GM10266 (cell line): Measurements from ENCODE around the gene MINDY1.

ENCODE experiments used
- DNase-seq: peaks from one replicate; pipeline ENCODE4 v3.0.0; 2012; ENCODE audit errors: extremely low spot score
- TF ChIP-seq, protein P1 (sequence below): IDR thresholded peaks from 2 replicates; pipeline ENCODE4 v1.5.1; 2012; ENCODE audit warnings: mild to moderate bottlenecking, low read depth; ENCODE audit not compliant: control insufficient read depth, insufficient read depth; ENCODE audit errors: missing control alignments

The MINDY1 gene

GRCh38 chr1:150963321-150964163 is 43.2 kb downstream of the MINDY1 start:
- DNase-seq: no peak

DNA sequence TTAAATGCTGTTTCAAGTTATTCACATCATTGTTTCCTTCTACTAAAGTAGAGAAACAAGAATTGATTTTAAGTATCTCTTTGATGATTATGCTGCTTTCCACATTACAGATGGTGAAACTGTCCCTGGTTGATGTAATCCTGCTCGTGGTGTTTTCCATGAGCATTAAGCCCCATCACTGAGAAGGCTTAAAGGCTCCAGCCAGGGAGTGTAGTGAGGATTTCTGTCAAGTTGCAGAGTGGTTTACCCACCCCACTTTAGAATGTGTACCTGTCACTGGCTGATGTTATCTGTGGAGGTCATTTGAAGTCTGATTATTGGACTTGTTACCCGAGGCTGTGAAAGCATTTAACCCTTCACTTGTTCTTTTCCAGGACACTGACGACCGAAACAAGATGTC is 44.9 kb downstream of the MINDY1 start:
- TF ChIP-seq, protein P1, sequence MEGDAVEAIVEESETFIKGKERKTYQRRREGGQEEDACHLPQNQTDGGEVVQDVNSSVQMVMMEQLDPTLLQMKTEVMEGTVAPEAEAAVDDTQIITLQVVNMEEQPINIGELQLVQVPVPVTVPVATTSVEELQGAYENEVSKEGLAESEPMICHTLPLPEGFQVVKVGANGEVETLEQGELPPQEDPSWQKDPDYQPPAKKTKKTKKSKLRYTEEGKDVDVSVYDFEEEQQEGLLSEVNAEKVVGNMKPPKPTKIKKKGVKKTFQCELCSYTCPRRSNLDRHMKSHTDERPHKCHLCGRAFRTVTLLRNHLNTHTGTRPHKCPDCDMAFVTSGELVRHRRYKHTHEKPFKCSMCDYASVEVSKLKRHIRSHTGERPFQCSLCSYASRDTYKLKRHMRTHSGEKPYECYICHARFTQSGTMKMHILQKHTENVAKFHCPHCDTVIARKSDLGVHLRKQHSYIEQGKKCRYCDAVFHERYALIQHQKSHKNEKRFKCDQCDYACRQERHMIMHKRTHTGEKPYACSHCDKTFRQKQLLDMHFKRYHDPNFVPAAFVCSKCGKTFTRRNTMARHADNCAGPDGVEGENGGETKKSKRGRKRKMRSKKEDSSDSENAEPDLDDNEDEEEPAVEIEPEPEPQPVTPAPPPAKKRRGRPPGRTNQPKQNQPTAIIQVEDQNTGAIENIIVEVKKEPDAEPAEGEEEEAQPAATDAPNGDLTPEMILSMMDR: no peak
- no peak for DNase-seq

More at GRCh38 chr1:150963321-150964163, 43.2 kb downstream of the MINDY1 start:
- TF ChIP-seq, protein P1: no peak

- TF ChIP-seq, protein P1: no peak
- DNase-seq: no peak
These were observed 46.1 kb downstream of the MINDY1 start for GRCh38 chr1:150960646-150961045.

- DNase-seq: no peak
- TF ChIP-seq, protein P1: no peak
These were observed 49.0 kb downstream of the MINDY1 start for GRCh38 chr1:150957666-150958065.

DNA sequence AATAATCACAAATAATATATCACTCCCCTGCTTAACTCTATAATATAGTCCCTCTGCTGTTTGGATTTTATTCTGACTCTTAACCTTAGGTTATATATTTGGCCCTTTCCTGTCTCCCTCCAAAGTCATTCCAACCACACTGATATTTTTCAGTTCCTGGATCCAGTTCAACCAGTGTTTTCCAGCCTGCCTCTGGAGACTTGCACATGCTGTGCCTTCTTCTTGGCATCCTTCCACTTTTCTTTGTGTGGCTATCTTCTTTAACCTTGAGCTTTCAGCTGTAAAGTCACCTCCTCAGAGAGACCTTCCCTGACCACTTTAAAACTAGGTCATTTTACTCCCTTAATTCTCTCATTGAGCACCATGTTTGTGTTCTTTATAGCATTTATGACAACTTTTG is 51.4 kb downstream of the MINDY1 start:
- TF ChIP-seq, protein P1: no peak
- DNase-seq: no peak

DNA sequence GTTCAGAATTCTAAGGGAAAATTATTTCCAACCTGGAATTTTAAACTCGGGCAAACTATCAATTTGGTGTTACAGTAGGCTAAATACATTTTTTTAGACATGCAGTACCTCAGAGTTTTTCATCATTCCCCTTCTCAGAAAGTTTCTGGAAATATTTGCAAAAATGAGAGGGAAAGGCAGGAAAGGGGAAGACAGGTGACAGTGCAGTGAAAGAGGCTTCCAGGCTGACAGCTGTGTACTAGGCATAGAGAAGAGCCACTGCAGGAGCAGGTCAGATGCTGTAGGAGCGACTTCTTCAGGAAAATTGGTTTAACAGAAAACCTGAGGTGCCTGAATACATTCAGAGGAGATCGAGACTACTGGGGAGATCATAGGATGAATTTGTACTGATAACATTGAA is 52.0 kb downstream of the MINDY1 start:
- no peak for DNase-seq

More for the DNA sequence above, 52.0 kb downstream of the MINDY1 start:
- TF ChIP-seq, protein P1: no peak
